HG02798 (cell line): Measurements from ENCODE around the gene ANKMY1.
"Not testable (repeated sequence)": the region's sequence is repeated elsewhere in the genome, so short reads cannot be mapped to it uniquely, and the experiment has no call there.

Experiments
- ATAC-seq: cut with Tn5 transposase; IDR thresholded peaks from one replicate; pipeline ENCODE4 v1.9.1; 2021; ENCODE audit warnings: mild to moderate bottlenecking; ENCODE audit not compliant: unreplicated experiment, poor library complexity

Gene ANKMY1

GRCh38 chr2:240556553-240557100 lies 1.2 kb downstream of the ANKMY1 start:
- no peak for ATAC-seq

- no peak for ATAC-seq
Observed at GRCh38 chr2:240555541-240556250, 2.1 kb downstream of the ANKMY1 start.

GRCh38 chr2:240554767-240555493 lies 2.9 kb downstream of the ANKMY1 start:
- no peak for ATAC-seq

GRCh38 chr2:240553956-240554480 lies 3.8 kb downstream of the ANKMY1 start:
- no peak for ATAC-seq

GRCh38 chr2:240551811-240552210 lies 6.0 kb downstream of the ANKMY1 start:
- ATAC-seq: no peak

- ATAC-seq: no peak
Observed at GRCh38 chr2:240551288-240551687, 6.5 kb downstream of the ANKMY1 start.

- ATAC-seq: no peak
Observed at GRCh38 chr2:240539906-240540305, 17.9 kb downstream of the ANKMY1 start.

GRCh38 chr2:240539101-240539500 lies 18.7 kb downstream of the ANKMY1 start:
- not testable (repeated sequence) for ATAC-seq

GRCh38 chr2:240538031-240538780 lies 19.6 kb downstream of the ANKMY1 start:
- ATAC-seq: no peak

GRCh38 chr2:240532031-240532775 lies 25.6 kb downstream of the ANKMY1 start:
- no peak for ATAC-seq

GRCh38 chr2:240531038-240531437 lies 26.8 kb downstream of the ANKMY1 start:
- no peak for ATAC-seq

GRCh38 chr2:240530181-240530580 lies 27.6 kb downstream of the ANKMY1 start:
- no peak for ATAC-seq

GRCh38 chr2:240529344-240529999 lies 28.3 kb downstream of the ANKMY1 start:
- no peak for ATAC-seq

- no peak for ATAC-seq
Observed at GRCh38 chr2:240528406-240529040, 29.3 kb downstream of the ANKMY1 start.

GRCh38 chr2:240527153-240527750 lies 30.5 kb downstream of the ANKMY1 start:
- ATAC-seq: no peak

- no peak for ATAC-seq
Observed at GRCh38 chr2:240526521-240526920, 31.3 kb downstream of the ANKMY1 start.

GRCh38 chr2:240525802-240526201 lies 32.0 kb downstream of the ANKMY1 start:
- ATAC-seq: no peak

- no peak for ATAC-seq
Observed at GRCh38 chr2:240524963-240525718, 32.6 kb downstream of the ANKMY1 start.
